Astrocyte (in vitro differentiated cells and primary cell): ENCODE data around the gene RHOB. TPM values are rescaled to one million over a fixed set of nuclear protein-coding genes. Genes with fewer than 3 reads are reported as not detected.

Experiments used
- DNase-seq: peaks from one replicate; pipeline ENCODE4 v3.0.0-alpha.2; 2010; ENCODE audit warnings: low read depth
- FAIRE-seq: peaks from 2 replicates; lab custom pipeline; 2011; peaks lifted over from hg19 to GRCh38; lab: Jason Lieb, UNC
- H2AFZ ChIP-seq: 2 replicates; pipeline ENCODE4 v1.6.0; 2012; ENCODE audit warnings: low read depth, low read length, inconsistent platforms
- H3K27ac ChIP-seq: 2 replicates; pipeline ENCODE4 v1.5.1; 2011; ENCODE audit warnings: low read depth, low read length, inconsistent platforms
- H3K27me3 ChIP-seq: 2 replicates; pipeline ENCODE4 v1.6.0; 2011; ENCODE audit warnings: low read length, inconsistent platforms; ENCODE audit not compliant: insufficient read depth
- H3K36me3 ChIP-seq: 2 replicates; pipeline ENCODE4 v1.5.1; 2011; ENCODE audit warnings: low read length, inconsistent platforms; ENCODE audit not compliant: insufficient read depth
- H3K4me1 ChIP-seq: 2 replicates; pipeline ENCODE4 v1.5.1; 2011; ENCODE audit warnings: low read length, inconsistent platforms; ENCODE audit not compliant: insufficient read depth
- H3K4me2 ChIP-seq: 2 replicates; pipeline ENCODE4 v1.6.0; 2012; ENCODE audit warnings: low read length, inconsistent platforms
- H3K4me3 ChIP-seq: 2 replicates; pipeline ENCODE4 v1.5.1; 2011; ENCODE audit warnings: low read depth, mild to moderate bottlenecking, low read length, inconsistent platforms; ENCODE audit not compliant: insufficient read depth
- H3K79me2 ChIP-seq: 2 replicates; pipeline ENCODE4 v1.6.0; 2012; ENCODE audit warnings: mild to moderate bottlenecking, low read length, inconsistent platforms; ENCODE audit not compliant: insufficient read depth
- H3K9ac ChIP-seq: 2 replicates; pipeline ENCODE4 v1.6.0; 2012; ENCODE audit warnings: mild to moderate bottlenecking, low read length, inconsistent platforms
- H3K9me3 ChIP-seq: 2 replicates; pipeline ENCODE4 v1.5.1; 2012; ENCODE audit warnings: low read depth, mild to moderate bottlenecking, low read length, inconsistent platforms; ENCODE audit not compliant: insufficient read depth
- H4K20me1 ChIP-seq: 2 replicates; pipeline ENCODE4 v1.6.0; 2012; ENCODE audit warnings: low read length, inconsistent platforms; ENCODE audit not compliant: insufficient read depth
- H3K27ac Mint-ChIP-seq: one replicate; pipeline ENCODE4 v1.8.0; 2021; ENCODE audit warnings: mild to moderate bottlenecking, mixed read lengths; ENCODE audit not compliant: unreplicated experiment
- H3K27me3 Mint-ChIP-seq: one replicate; pipeline ENCODE4 v1.8.0; 2021; ENCODE audit warnings: low read depth, mixed read lengths; ENCODE audit not compliant: unreplicated experiment
- H3K36me3 Mint-ChIP-seq: one replicate; pipeline ENCODE4 v1.8.0; 2021; ENCODE audit warnings: low read depth, mixed read lengths; ENCODE audit not compliant: unreplicated experiment
- H3K4me1 Mint-ChIP-seq: one replicate; pipeline ENCODE4 v1.8.0; 2021; ENCODE audit warnings: low read depth, mixed read lengths; ENCODE audit not compliant: unreplicated experiment
- H3K4me3 Mint-ChIP-seq: one replicate; pipeline ENCODE4 v1.8.0; 2021; ENCODE audit warnings: mild to moderate bottlenecking, moderate library complexity, mixed read lengths; ENCODE audit not compliant: unreplicated experiment
- H3K9me3 Mint-ChIP-seq: one replicate; pipeline ENCODE4 v1.8.0; 2021; ENCODE audit warnings: mild to moderate bottlenecking, mixed read lengths; ENCODE audit not compliant: unreplicated experiment
- CTCF ChIP-seq: IDR thresholded peaks from 2 replicates; pipeline ENCODE4 v1.5.1; 2011; ENCODE audit warnings: low read depth, mild to moderate bottlenecking, inconsistent platforms, low read length, moderate library complexity; ENCODE audit not compliant: insufficient read depth
- EZH2 ChIP-seq: IDR thresholded peaks from 2 replicates; pipeline ENCODE4 v1.6.1; 2012; ENCODE audit warnings: mild to moderate bottlenecking, low read length, inconsistent platforms; ENCODE audit not compliant: insufficient read depth
- total RNA-seq: library from RNA; stranded (reverse); gene quantifications from 2 replicates; pipeline ENCODE4 v1.2.1, GENCODE V29; 2021

RHOB gene
- total RNA-seq, 1 donor from 2014 or later = 161 TPM

GRCh38 chr2:20454036-20454981 is 7.4 kb downstream of the RHOB start:
- Histone ChIP-seq H2AFZ (no peak overlapping the region), H3K27me3 (no peaks in the 10 kb centered on the region), H3K9ac (no peak overlapping the region), H4K20me1 (peaks cover 16% of the 10 kb centered on the region), H3K4me3 (no peak overlapping the region), H3K4me1 (peaks cover 19% of the 10 kb centered on the region), H3K4me2 (no peak overlapping the region), H3K36me3 (no peaks in the 10 kb centered on the region), H3K27ac (no peak overlapping the region), H3K79me2 (peaks cover 8% of the 10 kb centered on the region), H3K9me3 (no peaks in the 10 kb centered on the region)
- H3K4me1 Mint-ChIP-seq = peaks cover 38% of the 10 kb centered on the region
- no peak for FAIRE-seq
- H3K27me3 Mint-ChIP-seq = no peaks in the 10 kb centered on the region
- H3K36me3 Mint-ChIP-seq = peaks cover 5% of the 10 kb centered on the region
- no peak overlapping the region for H3K4me3 Mint-ChIP-seq
- H3K27ac Mint-ChIP-seq = no peak overlapping the region
- no peaks in the 10 kb centered on the region for H3K9me3 Mint-ChIP-seq
- DNase-seq = no peak
- TF ChIP-seq CTCF (no peak), EZH2 (no peak)

GRCh38 chr2:20455076-20455587 is 8.3 kb downstream of the RHOB start:
- Histone ChIP-seq H3K27me3 (no peaks in the 10 kb centered on the region), H3K4me2 (no peak overlapping the region), H3K4me3 (no peak overlapping the region), H4K20me1 (peaks cover 7% of the 10 kb centered on the region), H3K9me3 (no peaks in the 10 kb centered on the region), H3K4me1 (peaks cover 11% of the 10 kb centered on the region), H2AFZ (no peak overlapping the region), H3K36me3 (no peaks in the 10 kb centered on the region), H3K9ac (no peak overlapping the region), H3K27ac (no peak overlapping the region), H3K79me2 (no peaks in the 10 kb centered on the region)
- Mint-ChIP-seq H3K4me3 (no peak overlapping the region), H3K9me3 (no peaks in the 10 kb centered on the region), H3K27ac (no peak overlapping the region), H3K27me3 (no peaks in the 10 kb centered on the region), H3K4me1 (peaks cover 31% of the 10 kb centered on the region), H3K36me3 (no peaks in the 10 kb centered on the region)
- DNase-seq (no peak), FAIRE-seq (no peak)
- TF ChIP-seq CTCF = no peak
- TF ChIP-seq EZH2 = no peak
